ENCODE results near the gene RAB1B. TPM values are rescaled to one million over a fixed set of nuclear protein-coding genes. Genes with fewer than 3 reads are reported as not detected.

The RAB1B gene
- total RNA-seq, 1 donor from 2014 or later: 120 TPM

DNA sequence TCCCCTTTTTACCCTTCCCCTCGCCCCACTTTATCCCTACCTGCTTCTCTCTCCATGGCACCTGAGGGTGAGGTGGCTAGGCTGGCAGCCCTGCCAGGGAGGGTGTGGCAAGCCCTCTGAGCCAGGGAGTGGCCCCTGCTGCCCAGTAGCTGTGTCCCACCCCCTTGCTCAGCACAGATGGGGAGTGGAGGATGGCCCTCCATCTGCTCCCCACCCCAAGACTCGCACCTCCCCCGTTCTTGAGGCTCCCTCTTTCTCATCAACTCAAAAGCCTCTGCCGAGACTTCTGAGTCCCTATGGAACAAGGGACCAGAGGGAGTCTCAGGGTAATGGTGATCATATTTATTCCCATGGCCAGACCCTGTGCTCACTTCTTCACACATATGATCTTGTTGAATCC, 24.9 kb downstream of the RAB1B start:
- DNase-seq (ENCODE audit: low read depth) (no peak), FAIRE-seq (no peak)
- Histone ChIP-seq H3K36me3 (ENCODE audit: insufficient read depth, low read length) (no peaks in the 10 kb centered on the region), H3K27ac (ENCODE audit: low read depth, low read length) (no peak overlapping the region), H3K9me3 (ENCODE audit: insufficient read depth, low read depth, low read length) (no peaks in the 10 kb centered on the region), H3K27me3 (ENCODE audit: insufficient read depth, low read length) (peaks cover 31% of the 10 kb centered on the region), H3K4me1 (ENCODE audit: insufficient read depth, low read length) (peaks cover 6% of the 10 kb centered on the region), H4K20me1 (ENCODE audit: insufficient read depth, low read length) (no peaks in the 10 kb centered on the region), H3K79me2 (ENCODE audit: insufficient read depth, low read length) (peaks cover 4% of the 10 kb centered on the region), H3K9ac (ENCODE audit: low read length) (no peak overlapping the region), H3K4me2 (ENCODE audit: low read length) (no peak overlapping the region), H2AFZ (ENCODE audit: low read depth, low read length) (no peak overlapping the region), H3K4me3 (ENCODE audit: insufficient read depth, low read depth, low read length) (no peak overlapping the region)
- Mint-ChIP-seq H3K9me3 (ENCODE audit: unreplicated experiment) (no peaks in the 10 kb centered on the region), H3K27me3 (ENCODE audit: low read depth, unreplicated experiment) (peaks cover 36% of the 10 kb centered on the region), H3K4me3 (ENCODE audit: unreplicated experiment) (no peak overlapping the region), H3K27ac (ENCODE audit: unreplicated experiment) (peak overlapping the region; percentile 26), H3K36me3 (ENCODE audit: low read depth, unreplicated experiment) (peaks cover 6% of the 10 kb centered on the region), H3K4me1 (ENCODE audit: low read depth, unreplicated experiment) (peaks cover 10% of the 10 kb centered on the region)
- TF ChIP-seq, protein P1, sequence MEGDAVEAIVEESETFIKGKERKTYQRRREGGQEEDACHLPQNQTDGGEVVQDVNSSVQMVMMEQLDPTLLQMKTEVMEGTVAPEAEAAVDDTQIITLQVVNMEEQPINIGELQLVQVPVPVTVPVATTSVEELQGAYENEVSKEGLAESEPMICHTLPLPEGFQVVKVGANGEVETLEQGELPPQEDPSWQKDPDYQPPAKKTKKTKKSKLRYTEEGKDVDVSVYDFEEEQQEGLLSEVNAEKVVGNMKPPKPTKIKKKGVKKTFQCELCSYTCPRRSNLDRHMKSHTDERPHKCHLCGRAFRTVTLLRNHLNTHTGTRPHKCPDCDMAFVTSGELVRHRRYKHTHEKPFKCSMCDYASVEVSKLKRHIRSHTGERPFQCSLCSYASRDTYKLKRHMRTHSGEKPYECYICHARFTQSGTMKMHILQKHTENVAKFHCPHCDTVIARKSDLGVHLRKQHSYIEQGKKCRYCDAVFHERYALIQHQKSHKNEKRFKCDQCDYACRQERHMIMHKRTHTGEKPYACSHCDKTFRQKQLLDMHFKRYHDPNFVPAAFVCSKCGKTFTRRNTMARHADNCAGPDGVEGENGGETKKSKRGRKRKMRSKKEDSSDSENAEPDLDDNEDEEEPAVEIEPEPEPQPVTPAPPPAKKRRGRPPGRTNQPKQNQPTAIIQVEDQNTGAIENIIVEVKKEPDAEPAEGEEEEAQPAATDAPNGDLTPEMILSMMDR (IDR thresholded peaks at IDR 0.05; ENCODE audit: insufficient read depth, low read depth, low read length): no peak
- no peak for TF ChIP-seq EZH2 (IDR thresholded peaks at IDR 0.05; ENCODE audit: insufficient read depth, low read length)

- H3K36me3 Mint-ChIP-seq (ENCODE audit: low read depth, unreplicated experiment): peaks cover 6% of the 10 kb centered on the region
- H3K4me1 Mint-ChIP-seq (ENCODE audit: low read depth, unreplicated experiment): peaks cover 10% of the 10 kb centered on the region
- H3K79me2 ChIP-seq (ENCODE audit: insufficient read depth, low read length): no peaks in the 10 kb centered on the region
- no peak overlapping the region for H3K27ac ChIP-seq (ENCODE audit: low read depth, low read length)
- no peak overlapping the region for H3K9ac ChIP-seq (ENCODE audit: low read length)
- no peaks in the 10 kb centered on the region for H3K9me3 ChIP-seq (ENCODE audit: insufficient read depth, low read depth, low read length)
- peaks cover 6% of the 10 kb centered on the region for H3K4me1 ChIP-seq (ENCODE audit: insufficient read depth, low read length)
- peak overlapping the region; percentile 26 for H3K27ac Mint-ChIP-seq (ENCODE audit: unreplicated experiment)
- no peaks in the 10 kb centered on the region for H3K9me3 Mint-ChIP-seq (ENCODE audit: unreplicated experiment)
- H3K27me3 ChIP-seq (ENCODE audit: insufficient read depth, low read length): peaks cover 31% of the 10 kb centered on the region
- H2AFZ ChIP-seq (ENCODE audit: low read depth, low read length): no peak overlapping the region
- H3K36me3 ChIP-seq (ENCODE audit: insufficient read depth, low read length): no peaks in the 10 kb centered on the region
- H3K4me2 ChIP-seq (ENCODE audit: low read length): no peak overlapping the region
- H4K20me1 ChIP-seq (ENCODE audit: insufficient read depth, low read length): no peaks in the 10 kb centered on the region
- DNase-seq (ENCODE audit: low read depth) (no peak), FAIRE-seq (no peak)
- no peak overlapping the region for H3K4me3 ChIP-seq (ENCODE audit: insufficient read depth, low read depth, low read length)
- H3K4me3 Mint-ChIP-seq (ENCODE audit: unreplicated experiment): no peak overlapping the region
- H3K27me3 Mint-ChIP-seq (ENCODE audit: low read depth, unreplicated experiment): peaks cover 36% of the 10 kb centered on the region
- no peak for TF ChIP-seq EZH2 (IDR thresholded peaks at IDR 0.05; ENCODE audit: insufficient read depth, low read length)
- TF ChIP-seq, protein P1 (IDR thresholded peaks at IDR 0.05; ENCODE audit: insufficient read depth, low read depth, low read length): no peak
Observed at GRCh38 chr11:66293777-66294625, 25.6 kb downstream of the RAB1B start.

Measured in astrocyte (in vitro differentiated cells and primary cell).